Activated T-helper 1 cell treated with anti-CD3 and anti-CD28 coated beads, Interleukin-12 subunit alpha, Interleukin-12 subunit beta, Interleukin-2, Interleukin-4 antibody, amounts not matched to agents 30 ng/mL and 10 ng/mL and 1 ng/mL, durations not matched to agents 14 hours and 24 hours and 36 hours (primary cell): ENCODE measurements around the gene KCNJ13. TPM values are rescaled to one million over a fixed set of nuclear protein-coding genes. Genes with fewer than 3 reads are reported as not detected.

ENCODE experiments used
- DNase-seq: peaks from one replicate; pipeline ENCODE4 v3.0.0; 2021; ENCODE audit warnings: low spot score
- H3K27ac Mint-ChIP-seq: one replicate; pipeline ENCODE4 v1.8.0; 2021; ENCODE audit warnings: mild to moderate bottlenecking, mixed read lengths
- H3K27me3 Mint-ChIP-seq: one replicate; pipeline ENCODE4 v1.8.0; 2022; ENCODE audit warnings: mild to moderate bottlenecking, moderate library complexity, mixed read lengths; ENCODE audit not compliant: insufficient read depth
- H3K36me3 Mint-ChIP-seq: one replicate; pipeline ENCODE4 v1.8.0; 2021; ENCODE audit warnings: low read depth, mixed read lengths
- H3K4me1 Mint-ChIP-seq: one replicate; pipeline ENCODE4 v1.8.0; 2021; ENCODE audit warnings: low read depth, mixed read lengths
- H3K4me3 Mint-ChIP-seq: one replicate; pipeline ENCODE4 v1.8.0; 2021; ENCODE audit warnings: mild to moderate bottlenecking, moderate library complexity, mixed read lengths
- H3K9me3 Mint-ChIP-seq: one replicate; pipeline ENCODE4 v1.8.0; 2021; ENCODE audit warnings: mixed read lengths
- intact Hi-C: fragments of 100-400 bp; cut with micrococcal nuclease; formaldehyde crosslinking; loops from one replicate; pipeline ENCODE4 v1.15.1; 2024
- total RNA-seq: library from RNA; stranded (reverse); gene quantifications from 2 replicates; pipeline ENCODE4 v1.2.3, GENCODE V29; 2022

The KCNJ13 gene
- not detected in 2 replicates for total RNA-seq

DNA sequence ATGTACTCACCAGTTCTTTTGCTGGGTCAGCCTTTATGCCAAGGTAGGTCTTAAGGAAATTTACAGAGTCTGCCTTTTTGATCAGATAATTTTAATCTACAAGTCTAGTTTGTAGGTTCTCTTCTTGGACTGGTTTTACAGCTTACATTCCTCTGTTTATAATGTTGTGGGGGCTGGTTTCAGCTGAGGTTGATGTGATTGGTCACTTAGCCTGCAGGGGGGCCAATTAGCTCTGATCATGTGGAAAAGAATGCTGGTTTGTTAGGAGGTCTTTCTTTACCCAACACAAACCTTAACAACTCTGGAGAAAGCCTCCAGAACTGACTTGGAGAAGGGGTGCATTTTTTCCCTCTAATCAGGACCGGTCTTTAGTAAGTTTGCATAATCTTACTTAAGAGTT, at the start of gene KCNJ13:
KCNJ13 (minus strand) TSS at position 131 of the 400 bp plus-strand sequence. CDS start 5,203 bp downstream, outside the sequence.
- H3K9me3 Mint-ChIP-seq: no peaks in the 10 kb centered on the region
- intact Hi-C loops: no loop called here
- H3K36me3 Mint-ChIP-seq: peaks cover 24% of the 10 kb centered on the region
- H3K4me3 Mint-ChIP-seq: no peak within 1 kb of the TSS
- no peaks in the 10 kb centered on the region for H3K27me3 Mint-ChIP-seq
- peaks cover 22% of the 10 kb centered on the region for H3K4me1 Mint-ChIP-seq
- no peak within 1 kb of the TSS for H3K27ac Mint-ChIP-seq
- no peak for DNase-seq

DNA sequence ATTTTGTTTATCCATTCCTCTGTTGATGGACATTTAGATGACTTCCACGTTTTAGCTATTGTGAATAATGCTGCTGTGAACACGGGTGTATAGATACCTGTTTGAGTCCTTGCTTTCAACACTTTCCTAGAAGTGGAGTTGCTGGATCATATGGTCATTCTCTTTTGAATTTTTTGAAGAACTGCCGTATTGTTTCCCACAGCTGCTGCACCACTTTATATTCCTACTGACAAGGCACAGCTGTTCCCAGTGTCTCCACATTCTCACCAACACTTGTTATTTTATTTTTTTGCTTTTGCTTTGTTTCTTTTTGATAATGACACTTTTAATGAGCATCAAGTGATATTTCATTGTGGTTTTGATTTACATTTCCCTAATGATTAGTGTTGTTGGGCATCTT, 41.4 kb upstream of the KCNJ13 start:
- H3K9me3 Mint-ChIP-seq: no peaks in the 10 kb centered on the region
- H3K4me1 Mint-ChIP-seq: peaks cover 12% of the 10 kb centered on the region
- no peak overlapping the region for H3K4me3 Mint-ChIP-seq
- intact Hi-C loops: no loop called here
- no peak overlapping the region for H3K27ac Mint-ChIP-seq
- no peaks in the 10 kb centered on the region for H3K27me3 Mint-ChIP-seq
- H3K36me3 Mint-ChIP-seq: peaks cover 40% of the 10 kb centered on the region
- no peak for DNase-seq

- no peaks in the 10 kb centered on the region for H3K9me3 Mint-ChIP-seq
- H3K36me3 Mint-ChIP-seq: peaks cover 37% of the 10 kb centered on the region
- no peak overlapping the region for H3K4me3 Mint-ChIP-seq
- no peaks in the 10 kb centered on the region for H3K27me3 Mint-ChIP-seq
- H3K4me1 Mint-ChIP-seq: peaks cover 12% of the 10 kb centered on the region
- no peak for DNase-seq
- intact Hi-C loops: no loop called here
- H3K27ac Mint-ChIP-seq: no peak overlapping the region
These were observed 40.3 kb upstream of the KCNJ13 start for GRCh38 chr2:232816657-232817056.

DNA sequence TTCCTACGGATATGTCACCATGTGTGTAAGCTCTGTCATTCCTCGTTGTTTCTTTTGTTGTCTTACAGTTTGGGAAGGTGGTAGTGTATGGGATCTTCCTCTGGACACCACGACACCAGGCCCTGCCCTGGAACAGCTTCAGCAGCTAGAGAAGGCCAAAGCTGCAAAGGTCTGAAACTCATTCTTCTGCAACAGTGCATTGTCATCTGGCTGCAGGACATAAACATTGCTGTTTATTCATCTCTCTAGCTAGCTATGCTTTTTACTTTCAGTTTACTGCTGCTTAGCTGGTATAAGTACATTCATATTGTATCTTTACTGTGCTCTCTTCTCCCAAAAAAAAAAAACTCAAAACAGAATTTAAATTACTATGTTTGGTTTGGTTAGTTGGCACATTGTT, 39.2 kb upstream of the KCNJ13 start:
- H3K4me1 Mint-ChIP-seq: peaks cover 12% of the 10 kb centered on the region
- H3K27me3 Mint-ChIP-seq: no peaks in the 10 kb centered on the region
- H3K36me3 Mint-ChIP-seq: peaks cover 39% of the 10 kb centered on the region
- intact Hi-C loops: no loop called here
- H3K4me3 Mint-ChIP-seq: no peak overlapping the region
- H3K9me3 Mint-ChIP-seq: no peaks in the 10 kb centered on the region
- DNase-seq: no peak
- no peak overlapping the region for H3K27ac Mint-ChIP-seq

- H3K4me3 Mint-ChIP-seq: no peak overlapping the region
- peaks cover 29% of the 10 kb centered on the region for H3K36me3 Mint-ChIP-seq
- H3K4me1 Mint-ChIP-seq: peaks cover 8% of the 10 kb centered on the region
- no peak for DNase-seq
- H3K27me3 Mint-ChIP-seq: no peaks in the 10 kb centered on the region
- no peak overlapping the region for H3K27ac Mint-ChIP-seq
- intact Hi-C loops: no loop called here
- H3K9me3 Mint-ChIP-seq: no peaks in the 10 kb centered on the region
These were observed 34.1 kb upstream of the KCNJ13 start for GRCh38 chr2:232810444-232810843.

DNA sequence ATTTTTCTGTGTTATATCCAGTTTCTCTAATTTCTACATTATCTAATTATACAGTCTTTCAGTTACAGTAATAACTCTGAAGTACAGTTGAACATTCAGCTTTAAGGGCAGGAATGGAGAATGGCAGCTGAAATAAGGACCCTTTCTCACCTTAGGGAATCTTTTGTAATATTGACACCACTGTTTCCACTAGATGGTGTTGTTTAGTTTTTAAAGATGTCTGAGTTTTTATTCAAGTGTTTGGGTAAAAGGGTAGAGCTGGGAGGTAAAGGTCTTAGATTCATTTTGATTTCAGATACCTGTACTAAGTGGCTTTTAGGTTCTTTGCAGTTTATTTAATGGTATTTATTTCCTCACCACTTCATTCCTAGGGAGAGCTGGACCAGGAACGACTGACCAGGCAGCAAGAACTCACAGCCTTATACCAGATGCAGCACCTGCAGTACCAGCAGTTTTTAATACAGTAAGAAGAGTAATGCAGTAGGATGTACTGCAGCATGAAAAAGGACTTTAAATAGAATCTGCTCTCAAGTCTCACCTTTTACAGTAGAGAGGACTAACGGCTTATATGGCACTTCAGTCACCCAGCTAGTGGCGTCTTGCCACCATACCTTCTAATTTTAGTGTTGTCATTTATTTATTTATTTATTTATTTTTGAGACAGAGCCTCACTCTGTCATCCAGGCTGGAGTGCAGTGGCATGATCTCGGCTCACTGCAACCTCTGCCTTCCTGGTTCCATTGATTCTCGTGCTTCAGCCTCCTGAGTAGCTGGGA, 33.2 kb upstream of the KCNJ13 start:
- H3K27ac Mint-ChIP-seq: no peak overlapping the region
- H3K27me3 Mint-ChIP-seq: no peaks in the 10 kb centered on the region
- no peaks in the 10 kb centered on the region for H3K9me3 Mint-ChIP-seq
- DNase-seq: no peak
- H3K4me3 Mint-ChIP-seq: no peak overlapping the region
- intact Hi-C loops: no loop called here
- peaks cover 31% of the 10 kb centered on the region for H3K36me3 Mint-ChIP-seq
- no peaks in the 10 kb centered on the region for H3K4me1 Mint-ChIP-seq

- DNase-seq: no peak
- no peaks in the 10 kb centered on the region for H3K4me1 Mint-ChIP-seq
- H3K27ac Mint-ChIP-seq: no peak overlapping the region
- H3K4me3 Mint-ChIP-seq: no peak overlapping the region
- intact Hi-C loops: no loop called here
- H3K9me3 Mint-ChIP-seq: peaks cover 13% of the 10 kb centered on the region
- H3K27me3 Mint-ChIP-seq: no peaks in the 10 kb centered on the region
- peaks cover 52% of the 10 kb centered on the region for H3K36me3 Mint-ChIP-seq
These were observed 25.7 kb upstream of the KCNJ13 start for GRCh38 chr2:232802091-232802490.

- Mint-ChIP-seq H3K9me3 (peaks cover 13% of the 10 kb centered on the region), H3K36me3 (peaks cover 47% of the 10 kb centered on the region), H3K27ac (no peak overlapping the region), H3K4me1 (no peaks in the 10 kb centered on the region), H3K4me3 (no peak overlapping the region), H3K27me3 (no peaks in the 10 kb centered on the region)
- no peak for DNase-seq
- intact Hi-C loops: no loop called here
These were observed 23.8 kb upstream of the KCNJ13 start for GRCh38 chr2:232800166-232800565.

GRCh38 chr2:232798187-232798586, 21.8 kb upstream of the KCNJ13 start:
- H3K4me1 Mint-ChIP-seq: no peaks in the 10 kb centered on the region
- peaks cover 42% of the 10 kb centered on the region for H3K36me3 Mint-ChIP-seq
- no peaks in the 10 kb centered on the region for H3K27me3 Mint-ChIP-seq
- H3K4me3 Mint-ChIP-seq: no peak overlapping the region
- no peak overlapping the region for H3K27ac Mint-ChIP-seq
- DNase-seq: no peak
- intact Hi-C loops: no loop called here
- H3K9me3 Mint-ChIP-seq: peaks cover 13% of the 10 kb centered on the region

DNA sequence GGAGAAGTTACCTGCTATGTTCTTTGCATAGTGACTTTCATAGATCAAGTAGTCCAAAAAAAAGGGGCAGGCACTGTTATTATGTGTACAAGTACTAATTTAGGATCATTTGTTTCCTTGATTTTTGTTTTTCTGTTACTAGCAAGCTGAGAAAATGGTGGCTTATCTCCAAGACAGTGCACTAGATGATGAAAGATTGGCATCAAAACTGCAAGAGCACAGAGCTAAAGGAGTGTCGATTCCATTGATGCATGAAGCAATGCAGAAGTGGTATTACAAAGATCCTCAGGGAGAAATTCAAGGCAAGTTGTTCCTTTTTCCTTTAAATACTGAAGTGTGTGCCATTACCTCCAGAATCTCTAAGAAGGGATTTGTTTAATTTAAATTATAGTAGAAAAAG, 19.6 kb upstream of the KCNJ13 start:
- Mint-ChIP-seq H3K27ac (no peak overlapping the region), H3K27me3 (no peaks in the 10 kb centered on the region), H3K36me3 (peaks cover 38% of the 10 kb centered on the region), H3K4me1 (no peaks in the 10 kb centered on the region), H3K9me3 (no peaks in the 10 kb centered on the region), H3K4me3 (no peak overlapping the region)
- intact Hi-C loops: no loop called here
- DNase-seq: no peak

DNA sequence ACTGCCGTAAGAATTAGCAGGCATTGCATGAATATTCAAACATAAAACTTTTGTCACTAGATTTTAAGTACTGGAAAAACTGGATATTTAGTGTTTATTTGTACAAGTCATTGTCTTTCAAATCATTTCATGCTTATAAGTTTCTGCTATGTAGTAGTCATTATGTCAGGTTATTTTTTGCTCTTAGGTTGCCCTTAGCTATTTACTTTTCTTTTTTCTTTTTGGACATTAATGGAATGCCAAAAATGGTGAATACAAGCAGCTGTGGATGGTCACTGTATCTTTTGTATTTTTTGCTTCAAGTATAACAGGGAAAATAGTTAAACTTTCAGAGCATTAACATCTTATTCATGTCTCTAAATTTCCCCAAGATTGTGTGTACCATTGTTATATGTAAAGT, 18.6 kb upstream of the KCNJ13 start:
- Mint-ChIP-seq H3K27me3 (no peaks in the 10 kb centered on the region), H3K27ac (no peak overlapping the region), H3K4me3 (no peak overlapping the region), H3K9me3 (no peaks in the 10 kb centered on the region), H3K4me1 (no peaks in the 10 kb centered on the region), H3K36me3 (peaks cover 37% of the 10 kb centered on the region)
- no peak for DNase-seq
- intact Hi-C loops: no loop called here

DNA sequence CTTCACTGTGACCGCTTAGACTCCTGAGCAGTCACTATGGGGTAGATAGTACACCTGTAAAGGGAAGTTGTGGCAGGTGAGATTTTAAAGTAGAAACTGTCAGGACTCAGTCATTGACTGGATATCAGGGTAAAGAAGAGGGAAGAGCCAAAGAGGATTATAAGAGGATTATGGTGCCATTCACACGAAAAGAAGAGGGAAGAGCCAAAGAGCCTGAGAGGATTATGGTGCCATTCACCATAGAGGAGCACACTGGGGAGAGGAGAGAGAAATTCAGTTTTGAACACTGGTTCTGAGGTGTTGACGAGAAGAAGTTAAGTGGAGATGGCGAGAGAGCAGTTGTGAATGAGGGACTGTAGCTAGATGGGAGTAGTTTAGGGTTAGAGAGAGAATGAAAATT, 16.9 kb upstream of the KCNJ13 start:
- Mint-ChIP-seq H3K4me1 (peaks cover 5% of the 10 kb centered on the region), H3K4me3 (no peak overlapping the region), H3K27ac (no peak overlapping the region), H3K9me3 (no peaks in the 10 kb centered on the region), H3K27me3 (no peaks in the 10 kb centered on the region), H3K36me3 (peaks cover 46% of the 10 kb centered on the region)
- no peak for DNase-seq
- intact Hi-C loops: no loop called here

DNA sequence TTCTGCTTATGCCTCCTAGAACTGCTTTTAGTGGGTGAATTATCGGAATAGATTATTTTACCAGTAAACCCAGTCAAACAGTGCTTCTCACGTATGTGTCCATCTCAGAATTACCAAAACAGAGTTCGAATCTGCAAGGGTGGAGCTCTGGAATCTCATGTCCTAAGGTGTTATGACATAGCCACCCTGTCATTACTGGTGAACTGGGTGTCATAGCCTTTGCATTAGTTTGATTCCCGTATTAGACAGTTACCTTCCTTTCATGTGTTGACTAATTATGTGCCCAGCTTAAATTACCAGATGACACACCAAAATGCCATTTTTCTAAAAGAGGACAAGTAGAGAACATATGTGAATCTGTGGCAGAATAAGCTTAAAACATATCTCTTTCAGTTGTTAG, 15.2 kb upstream of the KCNJ13 start:
- no peaks in the 10 kb centered on the region for H3K27me3 Mint-ChIP-seq
- DNase-seq: no peak
- peaks cover 5% of the 10 kb centered on the region for H3K4me1 Mint-ChIP-seq
- intact Hi-C loops: no loop called here
- no peak overlapping the region for H3K27ac Mint-ChIP-seq
- H3K4me3 Mint-ChIP-seq: no peak overlapping the region
- H3K9me3 Mint-ChIP-seq: no peaks in the 10 kb centered on the region
- H3K36me3 Mint-ChIP-seq: peaks cover 50% of the 10 kb centered on the region

GRCh38 chr2:232789082-232789481, 12.7 kb upstream of the KCNJ13 start:
- no peak overlapping the region for H3K27ac Mint-ChIP-seq
- intact Hi-C loops: no loop called here
- no peaks in the 10 kb centered on the region for H3K27me3 Mint-ChIP-seq
- H3K9me3 Mint-ChIP-seq: peaks cover 3% of the 10 kb centered on the region
- H3K4me1 Mint-ChIP-seq: peaks cover 10% of the 10 kb centered on the region
- H3K36me3 Mint-ChIP-seq: peaks cover 56% of the 10 kb centered on the region
- no peak overlapping the region for H3K4me3 Mint-ChIP-seq
- no peak for DNase-seq
